WTC11 (cell line): ENCODE data around the gene SEMA4C. TPM values are rescaled to one million over a fixed set of nuclear protein-coding genes. Genes with fewer than 3 reads are reported as not detected.
A peak's percentile ranks its signal among the peaks of the same experiment; 100 is the strongest.

Experiments
- ATAC-seq: fragments of 200-7000 bp; cut with Tn5 transposase; 2 replicates; pipeline ENCODE4 v1.10.0; 2021; ENCODE audit warnings: mild to moderate bottlenecking, moderate library complexity
- CTCF ChIA-PET: fragments of 300-600 bp; sonication (Branson Sonifier 250); formaldehyde crosslinking; loops from one replicate; lab custom pipeline; 2021; ENCODE audit warnings: antibody characterized with exemption; lab: Charles Lee
- POLR2A ChIA-PET: fragments of 350-600 bp; sonication (Branson Sonifier 250); formaldehyde crosslinking; loops from one replicate; lab custom pipeline; 2021; ENCODE audit warnings: antibody characterized with exemption; lab: Charles Lee
- DNase-seq: peaks from one replicate; pipeline ENCODE4 v3.0.0; 2021; ENCODE audit warnings: low spot score
- H3K27ac Mint-ChIP-seq: 2 replicates; pipeline ENCODE4 v1.8.0; 2021; ENCODE audit warnings: mixed read lengths
- H3K27me3 Mint-ChIP-seq: 2 replicates; pipeline ENCODE4 v1.8.0; 2021; ENCODE audit warnings: low read depth, mild to moderate bottlenecking, moderate library complexity, mixed read lengths
- H3K36me3 Mint-ChIP-seq: 2 replicates; pipeline ENCODE4 v1.8.0; 2021; ENCODE audit warnings: mixed read lengths
- H3K4me1 Mint-ChIP-seq: 2 replicates; pipeline ENCODE4 v1.8.0; 2022; ENCODE audit warnings: mixed read lengths
- H3K4me3 Mint-ChIP-seq: 2 replicates; pipeline ENCODE4 v1.8.0; 2021; ENCODE audit warnings: mild to moderate bottlenecking, moderate library complexity, mixed read lengths
- H3K9me3 Mint-ChIP-seq: 2 replicates; pipeline ENCODE4 v1.8.0; 2021; ENCODE audit warnings: mixed read lengths
- ATF1 ChIP-seq: sonication (generic); formaldehyde crosslinking; IDR thresholded peaks from 2 replicates; pipeline ENCODE4 v1.8.1; 2023; ENCODE audit warnings: mild to moderate bottlenecking, moderate library complexity, missing genetic modification reagents
- ELF4 ChIP-seq: sonication (generic); formaldehyde crosslinking; IDR thresholded peaks from 2 replicates; pipeline ENCODE4 v1.8.1; 2022; ENCODE audit warnings: low read depth, mild to moderate bottlenecking, moderate library complexity, missing genetic modification reagents
- MYBL2 ChIP-seq: sonication (generic); formaldehyde crosslinking; IDR thresholded peaks from 2 replicates; pipeline ENCODE4 v1.8.1; 2023; ENCODE audit warnings: mild to moderate bottlenecking, moderate library complexity, missing genetic modification reagents
- NR1H2 ChIP-seq: sonication (generic); formaldehyde crosslinking; IDR thresholded peaks from 2 replicates; pipeline ENCODE4 v1.9.0; 2021; ENCODE audit warnings: mild to moderate bottlenecking, moderate library complexity, missing genetic modification reagents
- NR3C1 ChIP-seq: sonication (generic); formaldehyde crosslinking; conservative IDR thresholded peaks from 2 replicates; pipeline ENCODE4 v1.8.1; 2023; ENCODE audit warnings: low read depth, mild to moderate bottlenecking, missing genetic modification reagents
- OVOL2 ChIP-seq: fragments of 250-450 bp; sonication (Bioruptor Pico); IDR thresholded peaks from 2 replicates; pipeline ENCODE4 v1.9.0; 2021; ENCODE audit warnings: mild to moderate bottlenecking, borderline replicate concordance
- TP53 ChIP-seq: sonication (generic); formaldehyde crosslinking; IDR thresholded peaks from 2 replicates; pipeline ENCODE4 v1.8.1; 2023; ENCODE audit warnings: mild to moderate bottlenecking, missing genetic modification reagents
- ZNF232 ChIP-seq: sonication (generic); formaldehyde crosslinking; IDR thresholded peaks from 2 replicates; pipeline ENCODE4 v1.8.0; 2022; ENCODE audit warnings: mild to moderate bottlenecking, missing genetic modification reagents
- ZNF416 ChIP-seq: fragments of 250-450 bp; sonication (Bioruptor Pico); IDR thresholded peaks from 2 replicates; pipeline ENCODE4 v1.9.0; 2021; ENCODE audit warnings: mild to moderate bottlenecking, inconsistent platforms
- ZNF671 ChIP-seq: fragments of 250-450 bp; sonication (Bioruptor Pico); IDR thresholded peaks from 2 replicates; pipeline ENCODE4 v1.8.0; 2021; ENCODE audit warnings: mild to moderate bottlenecking
- total RNA-seq: library from RNA; stranded (reverse); gene quantifications from 3 replicates; pipeline ENCODE4 v1.2.3, GENCODE V29; 2021
- TF ChIP-seq, protein P1 (sequence below): sonication (generic); formaldehyde crosslinking; IDR thresholded peaks from 2 replicates; pipeline ENCODE4 v1.8.1; 2023; ENCODE audit warnings: mild to moderate bottlenecking, moderate library complexity, missing genetic modification reagents
- TF ChIP-seq, protein P2 (sequence below): sonication (generic); formaldehyde crosslinking; IDR thresholded peaks from 2 replicates; pipeline ENCODE4 v1.8.0; 2023; ENCODE audit warnings: missing genetic modification reagents
- TF ChIP-seq, protein P3 (sequence below): sonication (generic); formaldehyde crosslinking; IDR thresholded peaks from 2 replicates; pipeline ENCODE4 v1.8.1; 2023; ENCODE audit warnings: mild to moderate bottlenecking, missing genetic modification reagents
- TF ChIP-seq, protein P4 (sequence below): sonication (generic); formaldehyde crosslinking; IDR thresholded peaks from 2 replicates; pipeline ENCODE4 v1.8.0; 2022; ENCODE audit warnings: mild to moderate bottlenecking, missing genetic modification reagents
- TF ChIP-seq, protein P5 (sequence below): sonication (generic); formaldehyde crosslinking; IDR thresholded peaks from 2 replicates; pipeline ENCODE4 v1.8.1; 2023; ENCODE audit warnings: mild to moderate bottlenecking, missing genetic modification reagents, borderline replicate concordance
- TF ChIP-seq, protein P6 (sequence below): sonication (generic); formaldehyde crosslinking; IDR thresholded peaks from 2 replicates; pipeline ENCODE4 v1.8.1; 2023; ENCODE audit warnings: mild to moderate bottlenecking, missing genetic modification reagents, moderate library complexity
- TF ChIP-seq, protein P7 (sequence below): fragments of 250-450 bp; sonication (Bioruptor Pico); IDR thresholded peaks from 2 replicates; pipeline ENCODE4 v1.9.0; 2021; ENCODE audit warnings: moderate library complexity, mild to moderate bottlenecking, inconsistent platforms, borderline replicate concordance
- TF ChIP-seq, protein P8 (sequence below): fragments of 200-600 bp; IDR thresholded peaks from 2 replicates; pipeline ENCODE4 v1.8.0; 2022; ENCODE audit warnings: antibody characterized with exemption

SEMA4C gene
- total RNA-seq, 1 experiment from 2014 or later, result 81.6 TPM

DNA sequence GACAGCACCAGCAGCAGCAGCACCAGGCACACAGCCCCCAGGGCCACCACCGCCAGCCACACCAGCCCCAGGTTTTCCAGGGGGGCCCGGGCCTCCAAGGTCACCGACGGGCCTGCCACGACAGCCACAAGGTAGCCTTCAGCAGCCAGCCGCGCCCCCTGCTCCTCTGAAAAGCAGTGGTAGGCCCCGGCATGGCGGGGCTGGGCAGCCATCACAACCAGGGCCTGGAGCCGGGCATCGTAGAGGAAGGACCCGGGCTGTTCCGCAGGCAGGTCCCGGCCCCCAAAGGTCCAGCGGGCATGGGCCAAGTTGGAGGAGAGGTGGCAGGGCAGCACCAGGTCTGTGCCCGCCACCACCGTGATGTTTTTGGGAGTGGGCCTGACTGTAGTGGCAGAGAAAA is 8.8 kb downstream of the SEMA4C start (continued):
- TF ChIP-seq, protein P1, sequence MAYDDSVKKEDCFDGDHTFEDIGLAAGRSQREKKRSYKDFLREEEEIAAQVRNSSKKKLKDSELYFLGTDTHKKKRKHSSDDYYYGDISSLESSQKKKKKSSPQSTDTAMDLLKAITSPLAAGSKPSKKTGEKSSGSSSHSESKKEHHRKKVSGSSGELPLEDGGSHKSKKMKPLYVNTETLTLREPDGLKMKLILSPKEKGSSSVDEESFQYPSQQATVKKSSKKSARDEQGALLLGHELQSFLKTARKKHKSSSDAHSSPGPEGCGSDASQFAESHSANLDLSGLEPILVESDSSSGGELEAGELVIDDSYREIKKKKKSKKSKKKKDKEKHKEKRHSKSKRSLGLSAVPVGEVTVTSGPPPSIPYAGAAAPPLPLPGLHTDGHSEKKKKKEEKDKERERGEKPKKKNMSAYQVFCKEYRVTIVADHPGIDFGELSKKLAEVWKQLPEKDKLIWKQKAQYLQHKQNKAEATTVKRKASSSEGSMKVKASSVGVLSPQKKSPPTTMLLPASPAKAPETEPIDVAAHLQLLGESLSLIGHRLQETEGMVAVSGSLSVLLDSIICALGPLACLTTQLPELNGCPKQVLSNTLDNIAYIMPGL (CRISPR knock-in tag), result no peak
- TF ChIP-seq OVOL2 (CRISPR knock-in tag) (no peak), NR3C1 (CRISPR knock-in tag) (no peak), TP53 (CRISPR knock-in tag) (no peak)

DNA sequence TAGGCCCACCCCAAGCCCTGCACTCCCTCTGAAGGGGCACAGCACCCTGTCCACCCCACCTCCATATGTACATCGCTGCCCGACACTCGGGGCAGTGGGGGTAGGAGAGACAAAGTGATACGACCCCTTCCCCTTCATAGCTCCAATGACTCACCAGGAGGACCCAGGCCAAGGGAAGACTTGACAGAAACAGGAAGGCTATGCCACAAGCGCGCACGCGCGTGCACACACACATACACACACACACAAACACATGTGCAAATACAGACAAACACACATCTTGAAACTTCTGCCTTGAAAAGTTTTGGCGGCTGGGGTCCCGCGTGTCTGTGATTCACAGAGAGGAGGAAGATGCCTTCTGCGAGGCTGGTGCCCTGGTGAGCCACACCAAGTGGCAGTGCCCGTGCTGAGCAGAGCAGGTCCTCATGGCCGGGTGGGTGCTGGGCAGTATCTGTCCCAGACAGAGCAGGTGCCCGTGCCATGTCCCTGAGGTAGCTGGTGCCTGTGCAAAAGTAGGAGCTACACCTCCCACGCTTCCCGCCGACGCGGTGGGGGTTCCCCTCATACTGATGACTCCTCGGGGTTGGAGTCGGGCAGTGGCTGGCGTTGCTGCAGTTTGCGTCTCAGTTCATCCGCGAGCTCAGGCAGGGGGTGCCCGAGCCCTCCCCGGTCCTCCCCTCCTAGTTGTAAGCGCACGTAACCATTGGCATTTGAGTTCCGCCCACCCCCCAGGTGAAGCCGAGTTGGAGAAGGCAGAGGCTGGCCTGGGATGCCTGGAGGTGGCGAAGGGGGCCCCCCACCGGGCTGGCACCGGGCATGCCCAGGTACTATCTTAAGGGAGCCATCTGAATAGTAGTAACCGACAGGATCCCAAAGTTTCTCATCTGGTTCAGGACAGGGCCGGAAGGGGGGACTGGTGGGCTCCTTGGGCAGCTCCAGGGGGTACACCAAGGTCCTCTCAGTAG is 9.5 kb downstream of the SEMA4C start:
- CTCF ChIA-PET, result interaction anchor here (0.8 to 5.6 kb wide), 3 partner anchors 8 to 93 kb away, joined by 3 to 252 read pairs (median 25); no protein-coding TSS in a partner anchor
- Mint-ChIP-seq H3K27me3 (no peaks in the 10 kb centered on the region), H3K27ac (peak overlapping the region; percentile 93), H3K4me3 (no peak overlapping the region; the same call in 1 of the 2 replicates), H3K36me3 (peaks cover 31% of the 10 kb centered on the region), H3K9me3 (no peaks in the 10 kb centered on the region), H3K4me1 (peaks cover 21% of the 10 kb centered on the region)
- ATAC-seq (no peak), DNase-seq (no peak)
- TF ChIP-seq, protein P2, sequence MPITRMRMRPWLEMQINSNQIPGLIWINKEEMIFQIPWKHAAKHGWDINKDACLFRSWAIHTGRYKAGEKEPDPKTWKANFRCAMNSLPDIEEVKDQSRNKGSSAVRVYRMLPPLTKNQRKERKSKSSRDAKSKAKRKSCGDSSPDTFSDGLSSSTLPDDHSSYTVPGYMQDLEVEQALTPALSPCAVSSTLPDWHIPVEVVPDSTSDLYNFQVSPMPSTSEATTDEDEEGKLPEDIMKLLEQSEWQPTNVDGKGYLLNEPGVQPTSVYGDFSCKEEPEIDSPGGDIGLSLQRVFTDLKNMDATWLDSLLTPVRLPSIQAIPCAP (CRISPR knock-in tag), result no peak
- POLR2A ChIA-PET, result interaction anchor here (1.0 kb wide), 1 partner anchor 8 kb away, joined by 3 read pairs; no protein-coding TSS in a partner anchor

DNA sequence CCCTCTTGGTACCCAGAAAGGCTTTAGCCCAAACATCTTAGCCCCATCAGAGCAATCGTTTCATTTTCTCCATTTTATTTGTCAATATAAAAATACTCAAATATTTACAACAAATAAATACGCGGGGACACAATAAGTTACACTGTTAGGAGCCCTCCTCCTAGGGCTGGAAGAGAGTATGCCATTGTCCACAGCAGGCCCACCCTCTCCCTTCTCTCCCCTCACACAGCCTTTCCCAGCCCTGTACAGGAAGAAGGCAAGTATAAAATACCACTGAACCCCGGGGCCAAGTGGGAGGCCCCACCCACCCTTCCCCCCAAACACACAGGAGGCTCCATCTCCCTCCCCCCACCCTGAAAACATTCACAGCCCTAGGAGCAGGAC is 10.2 kb downstream of the SEMA4C start:
- H3K27ac Mint-ChIP-seq, result peak overlapping the region; percentile 90
- POLR2A ChIA-PET, result no interaction called here
- no peaks in the 10 kb centered on the region for H3K9me3 Mint-ChIP-seq
- TF ChIP-seq OVOL2 (CRISPR knock-in tag), result no peak
- no peak for TF ChIP-seq ZNF671 (CRISPR knock-in tag)
- TF ChIP-seq, protein P3, sequence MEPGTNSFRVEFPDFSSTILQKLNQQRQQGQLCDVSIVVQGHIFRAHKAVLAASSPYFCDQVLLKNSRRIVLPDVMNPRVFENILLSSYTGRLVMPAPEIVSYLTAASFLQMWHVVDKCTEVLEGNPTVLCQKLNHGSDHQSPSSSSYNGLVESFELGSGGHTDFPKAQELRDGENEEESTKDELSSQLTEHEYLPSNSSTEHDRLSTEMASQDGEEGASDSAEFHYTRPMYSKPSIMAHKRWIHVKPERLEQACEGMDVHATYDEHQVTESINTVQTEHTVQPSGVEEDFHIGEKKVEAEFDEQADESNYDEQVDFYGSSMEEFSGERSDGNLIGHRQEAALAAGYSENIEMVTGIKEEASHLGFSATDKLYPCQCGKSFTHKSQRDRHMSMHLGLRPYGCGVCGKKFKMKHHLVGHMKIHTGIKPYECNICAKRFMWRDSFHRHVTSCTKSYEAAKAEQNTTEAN (CRISPR knock-in tag), result no peak
- TF ChIP-seq, protein P4, sequence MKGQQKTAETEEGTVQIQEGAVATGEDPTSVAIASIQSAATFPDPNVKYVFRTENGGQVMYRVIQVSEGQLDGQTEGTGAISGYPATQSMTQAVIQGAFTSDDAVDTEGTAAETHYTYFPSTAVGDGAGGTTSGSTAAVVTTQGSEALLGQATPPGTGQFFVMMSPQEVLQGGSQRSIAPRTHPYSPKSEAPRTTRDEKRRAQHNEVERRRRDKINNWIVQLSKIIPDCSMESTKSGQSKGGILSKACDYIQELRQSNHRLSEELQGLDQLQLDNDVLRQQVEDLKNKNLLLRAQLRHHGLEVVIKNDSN (CRISPR knock-in tag), result no peak
- TF ChIP-seq ATF1 (CRISPR knock-in tag), result no peak
- TF ChIP-seq, protein P5, sequence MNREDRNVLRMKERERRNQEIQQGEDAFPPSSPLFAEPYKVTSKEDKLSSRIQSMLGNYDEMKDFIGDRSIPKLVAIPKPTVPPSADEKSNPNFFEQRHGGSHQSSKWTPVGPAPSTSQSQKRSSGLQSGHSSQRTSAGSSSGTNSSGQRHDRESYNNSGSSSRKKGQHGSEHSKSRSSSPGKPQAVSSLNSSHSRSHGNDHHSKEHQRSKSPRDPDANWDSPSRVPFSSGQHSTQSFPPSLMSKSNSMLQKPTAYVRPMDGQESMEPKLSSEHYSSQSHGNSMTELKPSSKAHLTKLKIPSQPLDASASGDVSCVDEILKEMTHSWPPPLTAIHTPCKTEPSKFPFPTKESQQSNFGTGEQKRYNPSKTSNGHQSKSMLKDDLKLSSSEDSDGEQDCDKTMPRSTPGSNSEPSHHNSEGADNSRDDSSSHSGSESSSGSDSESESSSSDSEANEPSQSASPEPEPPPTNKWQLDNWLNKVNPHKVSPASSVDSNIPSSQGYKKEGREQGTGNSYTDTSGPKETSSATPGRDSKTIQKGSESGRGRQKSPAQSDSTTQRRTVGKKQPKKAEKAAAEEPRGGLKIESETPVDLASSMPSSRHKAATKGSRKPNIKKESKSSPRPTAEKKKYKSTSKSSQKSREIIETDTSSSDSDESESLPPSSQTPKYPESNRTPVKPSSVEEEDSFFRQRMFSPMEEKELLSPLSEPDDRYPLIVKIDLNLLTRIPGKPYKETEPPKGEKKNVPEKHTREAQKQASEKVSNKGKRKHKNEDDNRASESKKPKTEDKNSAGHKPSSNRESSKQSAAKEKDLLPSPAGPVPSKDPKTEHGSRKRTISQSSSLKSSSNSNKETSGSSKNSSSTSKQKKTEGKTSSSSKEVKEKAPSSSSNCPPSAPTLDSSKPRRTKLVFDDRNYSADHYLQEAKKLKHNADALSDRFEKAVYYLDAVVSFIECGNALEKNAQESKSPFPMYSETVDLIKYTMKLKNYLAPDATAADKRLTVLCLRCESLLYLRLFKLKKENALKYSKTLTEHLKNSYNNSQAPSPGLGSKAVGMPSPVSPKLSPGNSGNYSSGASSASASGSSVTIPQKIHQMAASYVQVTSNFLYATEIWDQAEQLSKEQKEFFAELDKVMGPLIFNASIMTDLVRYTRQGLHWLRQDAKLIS, result no peak
- TF ChIP-seq, protein P6, sequence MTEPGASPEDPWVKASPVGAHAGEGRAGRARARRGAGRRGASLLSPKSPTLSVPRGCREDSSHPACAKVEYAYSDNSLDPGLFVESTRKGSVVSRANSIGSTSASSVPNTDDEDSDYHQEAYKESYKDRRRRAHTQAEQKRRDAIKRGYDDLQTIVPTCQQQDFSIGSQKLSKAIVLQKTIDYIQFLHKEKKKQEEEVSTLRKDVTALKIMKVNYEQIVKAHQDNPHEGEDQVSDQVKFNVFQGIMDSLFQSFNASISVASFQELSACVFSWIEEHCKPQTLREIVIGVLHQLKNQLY (CRISPR knock-in tag), result no peak
- no peak for TF ChIP-seq TP53 (CRISPR knock-in tag)
- TF ChIP-seq ELF4 (CRISPR knock-in tag), result no peak
- TF ChIP-seq ZNF416 (CRISPR knock-in tag), result no peak
- no peak for TF ChIP-seq MYBL2 (CRISPR knock-in tag)
- TF ChIP-seq, protein P7, sequence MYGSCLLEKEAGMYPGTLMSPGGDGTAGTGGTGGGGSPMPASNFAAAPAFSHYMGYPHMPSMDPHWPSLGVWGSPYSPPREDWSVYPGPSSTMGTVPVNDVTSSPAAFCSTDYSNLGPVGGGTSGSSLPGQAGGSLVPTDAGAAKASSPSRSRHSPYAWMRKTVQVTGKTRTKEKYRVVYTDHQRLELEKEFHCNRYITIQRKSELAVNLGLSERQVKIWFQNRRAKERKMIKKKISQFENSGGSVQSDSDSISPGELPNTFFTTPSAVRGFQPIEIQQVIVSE (CRISPR knock-in tag), result no peak
- no peak for TF ChIP-seq ZNF232
- TF ChIP-seq NR1H2 (CRISPR knock-in tag), result no peak
- TF ChIP-seq, protein P8, sequence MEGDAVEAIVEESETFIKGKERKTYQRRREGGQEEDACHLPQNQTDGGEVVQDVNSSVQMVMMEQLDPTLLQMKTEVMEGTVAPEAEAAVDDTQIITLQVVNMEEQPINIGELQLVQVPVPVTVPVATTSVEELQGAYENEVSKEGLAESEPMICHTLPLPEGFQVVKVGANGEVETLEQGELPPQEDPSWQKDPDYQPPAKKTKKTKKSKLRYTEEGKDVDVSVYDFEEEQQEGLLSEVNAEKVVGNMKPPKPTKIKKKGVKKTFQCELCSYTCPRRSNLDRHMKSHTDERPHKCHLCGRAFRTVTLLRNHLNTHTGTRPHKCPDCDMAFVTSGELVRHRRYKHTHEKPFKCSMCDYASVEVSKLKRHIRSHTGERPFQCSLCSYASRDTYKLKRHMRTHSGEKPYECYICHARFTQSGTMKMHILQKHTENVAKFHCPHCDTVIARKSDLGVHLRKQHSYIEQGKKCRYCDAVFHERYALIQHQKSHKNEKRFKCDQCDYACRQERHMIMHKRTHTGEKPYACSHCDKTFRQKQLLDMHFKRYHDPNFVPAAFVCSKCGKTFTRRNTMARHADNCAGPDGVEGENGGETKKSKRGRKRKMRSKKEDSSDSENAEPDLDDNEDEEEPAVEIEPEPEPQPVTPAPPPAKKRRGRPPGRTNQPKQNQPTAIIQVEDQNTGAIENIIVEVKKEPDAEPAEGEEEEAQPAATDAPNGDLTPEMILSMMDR, result no peak
- TF ChIP-seq NR3C1 (CRISPR knock-in tag), result no peak
- H3K4me3 Mint-ChIP-seq, result no peak overlapping the region
- peaks cover 29% of the 10 kb centered on the region for H3K36me3 Mint-ChIP-seq
- ATAC-seq (no peak), DNase-seq (no peak)
- CTCF ChIA-PET, result interaction anchor here (0.8 to 5.6 kb wide), 3 partner anchors 9 to 94 kb away, joined by 3 to 252 read pairs (median 25); no protein-coding TSS in a partner anchor
- H3K4me1 Mint-ChIP-seq, result peaks cover 21% of the 10 kb centered on the region
- no peaks in the 10 kb centered on the region for H3K27me3 Mint-ChIP-seq
